HUES64 (cell line): ENCODE data around the gene TMEM144.
"Not testable (repeated sequence)": the region's sequence is repeated elsewhere in the genome, so short reads cannot be mapped to it uniquely, and the experiment has no call there.

ENCODE experiments used
- H3K27ac ChIP-seq: 2 replicates; pipeline ENCODE4 v1.7.0; 2013; ENCODE audit warnings: low read depth, low read length, inconsistent platforms
- H3K27me3 ChIP-seq: 2 replicates; pipeline ENCODE4 v1.6.1; 2013; ENCODE audit warnings: mild to moderate bottlenecking, low read length; ENCODE audit not compliant: insufficient read depth
- H3K36me3 ChIP-seq: 2 replicates; pipeline ENCODE4 v1.6.1; 2013; ENCODE audit warnings: mild to moderate bottlenecking, low read length; ENCODE audit not compliant: insufficient read depth
- H3K4me1 ChIP-seq: 2 replicates; pipeline ENCODE4 v1.6.1; 2013; ENCODE audit warnings: mild to moderate bottlenecking, low read length, moderate library complexity; ENCODE audit not compliant: insufficient read depth
- H3K4me3 ChIP-seq: 2 replicates; pipeline ENCODE4 v1.5.1; 2013; ENCODE audit warnings: mild to moderate bottlenecking, low read length, moderate library complexity
- H3K9ac ChIP-seq: 2 replicates; pipeline ENCODE4 v1.6.1; 2013; ENCODE audit warnings: mild to moderate bottlenecking, low read depth, low read length
- H3K9me3 ChIP-seq: 2 replicates; pipeline ENCODE4 v1.6.1; 2013; ENCODE audit warnings: low read depth, low read length; ENCODE audit not compliant: insufficient read depth
- WGBS: fragments of 150-250, 120-280 bp; methylation state at CpG from one replicate; pipeline ENCODE4 v1.1.7; 2013; ENCODE audit warnings: missing lambda C conversion rate; 5-methylcytosine and 5-hydroxymethylcytosine counted together

Gene TMEM144

DNA sequence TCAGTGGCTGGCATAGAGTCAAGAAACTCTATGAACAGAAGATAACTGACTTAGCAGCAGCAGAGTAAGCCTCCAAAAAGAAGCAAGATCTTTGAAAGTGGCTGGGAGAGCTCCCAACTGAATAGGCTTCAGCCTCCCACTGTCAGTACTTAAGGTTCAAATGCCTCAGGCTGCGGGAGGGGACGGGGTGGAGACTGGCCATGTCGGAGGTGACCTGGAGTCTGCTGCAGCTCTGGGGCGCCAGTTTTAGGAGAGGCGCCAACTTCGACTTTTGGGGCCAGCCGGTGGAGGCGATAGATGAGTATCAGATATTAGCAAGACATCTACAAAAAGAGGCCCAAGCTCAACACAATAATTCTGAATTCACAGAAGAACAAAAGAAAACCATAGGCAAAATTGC lies 67.3 kb downstream of the TMEM144 start:
- Histone ChIP-seq H3K36me3 (no peaks in the 10 kb centered on the region), H3K27ac (no peak overlapping the region), H3K4me1 (peaks cover 12% of the 10 kb centered on the region), H3K9me3 (no peaks in the 10 kb centered on the region), H3K4me3 (no peak overlapping the region), H3K27me3 (no peaks in the 10 kb centered on the region), H3K9ac (no peak overlapping the region)
- WGBS, result 83% methylated on average over 5 of the region's 8 CpGs

DNA sequence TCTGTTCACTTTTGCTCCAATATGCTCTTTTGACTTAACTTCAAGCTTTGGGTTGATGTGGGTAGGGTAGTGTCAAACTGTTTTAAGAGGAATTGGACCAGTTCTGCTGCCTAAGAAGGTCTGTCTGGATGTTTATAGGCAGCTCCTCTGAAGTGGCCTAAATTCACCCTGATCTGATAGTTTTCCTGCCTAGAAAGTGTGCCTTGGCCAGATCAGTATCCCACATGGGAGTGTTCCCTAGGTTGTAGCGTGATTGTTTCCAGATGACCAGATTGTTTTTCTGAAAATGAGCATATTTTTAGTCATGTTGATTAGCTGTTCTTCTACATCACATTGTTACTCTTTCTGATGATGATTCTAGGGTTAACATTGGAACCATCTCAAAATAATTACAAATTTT lies 68.8 kb downstream of the TMEM144 start:
- not testable (repeated sequence) for H3K27ac ChIP-seq, H3K9ac ChIP-seq, H3K9me3 ChIP-seq, H3K27me3 ChIP-seq, H3K36me3 ChIP-seq, H3K4me1 ChIP-seq, H3K4me3 ChIP-seq
- WGBS, result no CpG with 5 or more reads among the region's 1 CpG

DNA sequence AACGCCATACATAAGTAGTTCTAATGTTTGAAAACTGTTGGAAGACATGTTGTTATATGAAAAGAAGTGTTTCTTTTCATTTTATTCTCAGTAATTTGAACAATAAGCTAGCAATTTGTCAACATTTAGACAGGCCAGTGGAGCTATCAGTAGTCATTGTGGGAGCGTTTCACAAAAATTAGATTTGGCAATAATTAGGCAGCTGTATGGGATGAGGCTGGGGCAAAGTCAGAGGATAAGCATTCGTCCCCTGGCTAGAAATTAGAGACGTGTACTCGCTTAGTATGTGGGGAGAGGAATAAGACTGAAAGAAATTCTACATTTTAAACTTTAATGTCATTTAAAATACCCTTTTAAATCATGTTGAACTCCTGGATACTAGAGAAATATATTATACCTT lies 70.6 kb downstream of the TMEM144 start:
- 97% methylated on average over 4 of the region's 5 CpGs for WGBS
- Histone ChIP-seq H3K9me3 (no peaks in the 10 kb centered on the region), H3K4me1 (0 out of 2 replicates have a peak, but pooled peaks cover 5% of the 10 kb centered on the region), H3K27me3 (no peaks in the 10 kb centered on the region), H3K36me3 (no peaks in the 10 kb centered on the region), H3K9ac (no peak overlapping the region), H3K27ac (no peak overlapping the region), H3K4me3 (no peak overlapping the region)

DNA sequence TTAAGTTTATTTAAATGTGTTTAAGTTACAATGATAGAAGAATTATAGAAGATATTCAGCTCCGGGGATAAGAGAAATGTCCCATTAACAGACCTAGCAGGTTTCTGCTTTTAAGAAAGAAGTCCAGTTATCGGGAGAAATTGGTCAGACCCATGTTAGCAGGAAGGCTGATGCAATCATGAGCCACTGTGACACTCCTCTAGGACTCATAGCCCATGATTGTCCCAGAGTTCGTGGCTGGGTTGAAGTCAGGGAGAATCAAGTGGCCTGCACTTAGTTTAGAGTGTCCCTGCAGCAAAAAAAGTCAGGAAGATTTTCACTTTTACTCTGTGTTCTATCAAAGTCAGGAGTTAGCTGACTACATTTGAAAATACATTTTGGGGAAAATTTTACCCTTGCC lies 72.0 kb downstream of the TMEM144 start:
- WGBS, result 95% methylated on average over 3 of the region's 3 CpGs
- Histone ChIP-seq H3K4me3 (no peak overlapping the region), H3K27ac (no peak overlapping the region), H3K9me3 (no peaks in the 10 kb centered on the region), H3K36me3 (no peaks in the 10 kb centered on the region), H3K4me1 (peaks cover 8% of the 10 kb centered on the region), H3K9ac (no peak overlapping the region), H3K27me3 (no peaks in the 10 kb centered on the region)

DNA sequence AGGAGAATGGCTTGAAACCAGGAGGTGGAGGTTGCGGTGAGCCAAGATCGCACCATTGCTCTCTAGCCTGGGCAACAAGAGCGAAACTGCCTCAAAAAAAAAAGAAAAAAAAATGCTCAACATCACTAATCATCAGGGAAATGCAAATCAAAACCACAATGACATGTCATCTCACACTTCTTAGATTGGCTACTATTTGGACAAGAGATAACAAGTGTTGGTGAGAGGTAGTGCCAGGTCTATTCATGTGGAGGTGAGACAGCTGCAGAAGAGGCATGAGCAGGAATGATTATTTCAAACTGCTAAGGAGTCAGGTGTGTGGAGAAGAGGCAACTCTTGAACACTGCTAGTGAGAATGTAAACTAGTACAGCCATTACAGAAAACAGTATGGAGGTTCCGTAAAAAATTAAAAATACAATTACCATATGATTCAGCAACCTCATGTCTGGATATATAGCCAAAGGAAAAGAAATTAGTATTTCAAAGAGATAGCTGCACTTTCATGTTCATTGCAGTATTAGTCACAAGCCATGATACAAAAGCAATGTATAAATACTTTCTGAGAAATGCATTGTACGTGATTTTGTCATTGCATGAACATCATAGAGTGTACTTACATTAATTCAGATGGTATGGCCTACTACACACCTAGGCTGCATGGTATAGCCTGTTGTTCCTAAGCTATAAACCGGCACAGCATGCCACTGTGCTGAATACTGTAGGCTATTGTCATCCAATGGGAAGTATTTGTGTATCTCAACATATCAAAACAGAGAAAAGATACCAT lies 75.3 kb downstream of the TMEM144 start:
- Histone ChIP-seq H3K9me3 (no peaks in the 10 kb centered on the region), H3K36me3 (no peaks in the 10 kb centered on the region), H3K4me3 (no peak overlapping the region), H3K27ac (no peak overlapping the region), H3K4me1 (peaks cover 8% of the 10 kb centered on the region), H3K9ac (no peak overlapping the region), H3K27me3 (no peaks in the 10 kb centered on the region)
- 93% methylated on average over 5 of the region's 6 CpGs for WGBS

DNA sequence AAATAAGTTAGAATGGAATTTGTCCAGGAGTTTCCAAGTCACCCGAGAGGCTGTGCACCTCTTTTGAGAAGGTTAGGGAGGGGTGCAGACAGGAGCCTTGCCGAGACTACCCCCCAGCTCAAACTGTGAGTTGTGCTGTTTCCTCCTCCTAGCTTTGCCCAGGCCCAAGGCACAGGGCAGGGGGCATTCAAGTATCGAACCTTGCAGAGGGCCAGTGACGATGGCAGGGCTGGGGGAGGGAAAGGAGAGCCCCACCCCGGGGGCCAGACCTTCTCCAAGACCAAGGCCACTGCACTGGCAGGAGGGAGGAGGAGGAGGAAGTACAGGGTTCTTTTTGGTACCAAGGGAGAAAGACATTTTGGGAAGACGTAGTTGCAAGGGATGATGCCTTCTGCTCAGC lies 80.6 kb downstream of the TMEM144 start:
- Histone ChIP-seq H3K36me3 (no peaks in the 10 kb centered on the region), H3K27me3 (no peaks in the 10 kb centered on the region), H3K27ac (no peak overlapping the region), H3K9ac (no peak overlapping the region), H3K4me3 (no peak overlapping the region), H3K4me1 (peaks cover 3% of the 10 kb centered on the region), H3K9me3 (peaks cover 20% of the 10 kb centered on the region)
- 94% methylated on average over 6 of the region's 6 CpGs for WGBS

DNA sequence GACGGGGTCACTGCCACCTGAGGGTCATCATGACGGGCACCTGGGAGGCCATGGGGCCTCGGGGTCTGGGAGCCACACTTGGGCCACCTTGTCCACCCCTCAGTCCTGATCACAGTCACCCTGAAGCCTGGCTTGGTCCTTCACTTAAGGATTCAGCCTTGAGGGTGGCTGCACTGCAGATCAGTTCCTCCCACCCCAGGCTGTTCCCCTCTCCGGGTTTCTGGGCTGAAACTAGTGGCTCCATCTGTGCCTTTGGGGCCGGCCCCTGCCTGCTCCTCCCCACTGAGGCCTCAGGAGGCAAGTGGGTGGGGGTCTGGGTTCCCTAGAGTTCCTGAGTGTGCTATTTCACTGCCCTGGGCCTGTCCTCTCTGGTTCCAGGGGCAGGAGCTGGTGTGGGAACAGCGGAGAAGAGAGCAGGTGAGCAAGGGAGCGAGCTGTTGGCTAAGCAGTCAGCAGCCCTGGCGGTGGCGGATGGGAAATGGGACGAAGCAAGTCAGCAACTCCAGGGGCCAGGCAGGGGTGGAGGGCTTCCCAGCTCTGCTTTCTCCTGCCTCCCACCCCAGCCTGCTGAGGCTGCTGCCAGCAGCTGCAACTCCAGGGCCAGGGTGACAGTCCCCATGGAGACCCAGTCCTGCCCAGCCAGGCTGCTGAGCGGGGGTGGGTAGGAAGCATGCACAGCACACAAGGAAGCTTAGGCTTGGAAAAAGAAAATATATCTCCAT lies 81.2 kb downstream of the TMEM144 start:
- no peak overlapping the region for H3K4me3 ChIP-seq
- peaks cover 20% of the 10 kb centered on the region for H3K9me3 ChIP-seq
- no peaks in the 10 kb centered on the region for H3K36me3 ChIP-seq
- no peak overlapping the region for H3K27ac ChIP-seq
- no peak overlapping the region for H3K9ac ChIP-seq
- 95% methylated on average over 10 of the region's 11 CpGs for WGBS
- no peaks in the 10 kb centered on the region; the same call in 1 of the 2 replicates for H3K4me1 ChIP-seq
- no peaks in the 10 kb centered on the region for H3K27me3 ChIP-seq

DNA sequence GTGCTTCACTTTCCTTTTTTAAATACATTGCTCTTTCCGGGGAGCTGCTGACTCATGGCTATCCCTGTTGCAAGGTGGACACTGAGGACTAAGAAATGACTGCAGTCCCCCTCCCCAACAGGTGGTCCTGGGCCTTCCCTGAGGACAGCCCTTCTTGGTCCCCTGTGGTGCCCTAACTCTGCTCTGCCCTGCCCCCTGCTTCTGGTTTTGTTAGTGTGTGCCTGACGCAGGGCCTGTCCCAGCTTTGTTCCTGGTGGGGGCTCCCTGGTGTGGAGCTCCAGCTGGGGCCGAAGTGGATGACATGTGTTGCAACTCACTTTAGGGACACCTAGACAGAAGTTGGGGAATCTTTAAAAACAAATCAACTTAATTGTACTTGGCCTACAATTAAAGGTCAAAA lies 81.9 kb downstream of the TMEM144 start:
- Histone ChIP-seq H3K9ac (no peak overlapping the region), H3K9me3 (peaks cover 20% of the 10 kb centered on the region), H3K36me3 (no peaks in the 10 kb centered on the region), H3K4me1 (no peaks in the 10 kb centered on the region), H3K4me3 (no peak overlapping the region), H3K27me3 (no peaks in the 10 kb centered on the region), H3K27ac (no peak overlapping the region)
- WGBS, result 90% methylated on average over 3 of the region's 3 CpGs

DNA sequence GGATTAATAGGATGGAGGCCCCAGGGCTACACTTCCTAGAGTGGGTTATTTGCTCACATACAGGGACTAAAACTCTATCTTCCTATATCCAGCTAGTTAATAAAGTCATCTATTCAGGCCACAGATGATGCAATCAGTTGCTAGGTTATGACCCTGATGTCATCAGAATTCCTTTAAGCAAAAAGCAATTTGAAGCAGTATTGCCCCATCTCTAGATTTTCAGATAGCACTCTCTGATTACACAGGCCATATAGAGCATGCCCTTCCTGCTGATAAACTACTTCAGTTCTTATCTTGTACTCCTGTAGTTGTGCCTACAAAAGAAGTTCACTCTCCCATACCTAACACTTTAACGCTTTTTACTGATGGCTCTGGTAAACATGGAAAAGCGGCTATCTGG lies 84.8 kb downstream of the TMEM144 start:
- Histone ChIP-seq H3K27ac (no peak overlapping the region), H3K4me3 (no peak overlapping the region), H3K9ac (no peak overlapping the region), H3K27me3 (no peaks in the 10 kb centered on the region), H3K36me3 (no peaks in the 10 kb centered on the region), H3K9me3 (peaks cover 20% of the 10 kb centered on the region), H3K4me1 (no peaks in the 10 kb centered on the region)
- WGBS, result 98% methylated on average over 2 of the region's 2 CpGs

DNA sequence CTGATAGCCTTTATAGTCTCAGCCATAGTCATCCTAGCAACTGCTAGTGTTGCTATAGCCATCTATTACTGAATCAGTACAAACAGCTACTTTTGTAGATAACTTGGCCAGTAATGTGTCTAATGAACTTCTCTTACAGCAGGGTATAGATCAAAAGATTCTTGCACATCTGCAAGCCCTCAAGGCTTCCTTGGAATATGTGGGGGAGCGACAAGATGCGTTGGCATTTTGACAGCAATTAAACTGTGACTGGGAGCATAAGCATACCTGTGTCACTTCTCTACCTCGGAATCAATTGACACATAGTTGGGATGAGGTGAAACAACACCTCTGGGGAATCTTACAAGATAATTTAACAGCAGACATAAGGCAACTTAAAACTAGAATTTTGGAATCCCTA lies 87.6 kb downstream of the TMEM144 start:
- Histone ChIP-seq H3K4me1 (no peaks in the 10 kb centered on the region), H3K27me3 (no peaks in the 10 kb centered on the region), H3K9ac (no peak overlapping the region), H3K36me3 (no peaks in the 10 kb centered on the region), H3K4me3 (no peak overlapping the region), H3K9me3 (peaks cover 13% of the 10 kb centered on the region), H3K27ac (no peak overlapping the region)
- WGBS, result 95% methylated on average over 3 of the region's 3 CpGs

DNA sequence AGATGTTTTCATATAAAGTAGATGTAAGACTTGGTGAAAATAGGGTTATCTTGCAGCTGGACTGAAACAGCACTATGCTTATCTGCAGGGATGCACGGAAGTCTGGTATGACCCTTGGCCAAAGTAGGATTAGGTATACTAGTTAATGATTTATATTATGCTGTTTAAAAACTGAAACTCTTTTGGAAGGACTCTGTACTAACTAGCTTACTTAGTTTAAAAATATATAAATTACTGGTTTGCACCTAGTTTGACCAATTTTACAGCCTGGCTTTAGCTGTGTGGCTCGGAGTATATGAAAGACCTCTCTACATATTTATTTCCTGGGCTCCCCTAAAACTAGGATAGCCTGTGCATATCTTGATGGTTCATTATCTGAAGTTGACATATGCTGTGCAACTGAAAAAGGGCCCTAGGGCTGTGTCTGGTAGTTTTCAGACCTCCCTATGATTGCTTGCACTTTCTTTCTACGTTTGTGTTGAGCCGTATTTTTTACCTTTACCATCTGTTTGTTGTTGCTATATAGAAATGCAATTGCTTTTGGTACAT lies 89.2 kb downstream of the TMEM144 start:
- no peaks in the 10 kb centered on the region for H3K27me3 ChIP-seq
- 87% methylated on average over 3 of the region's 4 CpGs for WGBS
- H3K36me3 ChIP-seq, result no peaks in the 10 kb centered on the region
- no peak overlapping the region for H3K4me3 ChIP-seq
- peaks cover 4% of the 10 kb centered on the region; the same call in 1 of the 2 replicates for H3K9me3 ChIP-seq
- no peak overlapping the region for H3K27ac ChIP-seq
- H3K4me1 ChIP-seq, result no peaks in the 10 kb centered on the region
- H3K9ac ChIP-seq, result no peak overlapping the region
